Transverse colon (tissue), 4 donors: Measurements from ENCODE around the gene FREY1.

Experiments used
- CTCF ChIP-seq, 5 experiments: fragments of 200-600 bp in 3 of 5; fragments of 450-650 bp in 2 of 5; sonication (generic) in 3 of 5; IDR thresholded peaks; 1 replicate in 2 of 5; 2 replicates in 3 of 5; pipeline ENCODE4 v1.5.1; 2016 to 2017; ENCODE audit warnings: antibody characterized with exemption in 5 of 5, inconsistent platforms in 3 of 5, mild to moderate bottlenecking in 2 of 5, moderate library complexity in 1 of 5
- EP300 ChIP-seq: sonication (generic); formaldehyde crosslinking; IDR thresholded peaks from one replicate; pipeline ENCODE4 v1.6.1; 2017; ENCODE audit warnings: antibody characterized with exemption, low read depth
- POLR2A ChIP-seq: fragments of 450-650 bp; IDR thresholded peaks from one replicate; pipeline ENCODE4 v1.6.1; 2016; ENCODE audit warnings: antibody characterized with exemption, mild to moderate bottlenecking, moderate library complexity
- POLR2AphosphoS5 ChIP-seq, 3 donors: sonication (generic); formaldehyde crosslinking; IDR thresholded peaks; one replicate each; pipeline ENCODE4 v1.6.1; 2016; ENCODE audit warnings: antibody characterized with exemption in 3 of 3

GRCh38 chr11:45930951-45931570, 24.0 kb upstream of the FREY1 start:
- TF ChIP-seq CTCF (IDR thresholded peaks at IDR 0.05) (no peak), POLR2AphosphoS5 (IDR thresholded peaks at IDR 0.05) (no peak), POLR2A (no peak), EP300 (no peak)
